Liver (tissue), 9 donors: ENCODE measurements around the gene NDUFB1. TPM values are rescaled to one million over a fixed set of nuclear protein-coding genes. Genes with fewer than 3 reads are reported as not detected.

Experiments
- DNase-seq: peaks from one replicate; pipeline ENCODE4 v3.0.0-alpha.2; 2017; ENCODE audit warnings: low spot score
- H3K27ac ChIP-seq, 2 donors: one replicate each; pipeline ENCODE4 v1.7.0; 2013; ENCODE audit warnings: inconsistent platforms in 2 of 2, low read length in 2 of 2, control low read depth in 1 of 2, low read depth in 1 of 2, mild to moderate bottlenecking in 1 of 2
- H3K27me3 ChIP-seq, 4 donors: one replicate each; pipeline versions ENCODE4 v1.6.1 to v1.7.0; 2013; ENCODE audit warnings: low read length in 3 of 4, inconsistent platforms in 1 of 4, mild to moderate bottlenecking in 1 of 4, moderate library complexity in 1 of 4; ENCODE audit not compliant: control insufficient read depth in 4 of 4, insufficient read depth in 4 of 4
- H3K36me3 ChIP-seq, 4 donors: one replicate each; pipeline versions ENCODE4 v1.6.1 to v1.7.0; 2013; ENCODE audit warnings: low read length in 3 of 4, mild to moderate bottlenecking in 3 of 4, low read depth in 1 of 4, moderate library complexity in 1 of 4; ENCODE audit not compliant: control insufficient read depth in 4 of 4, insufficient read depth in 3 of 4
- H3K4me1 ChIP-seq, 4 donors: one replicate each; pipeline versions ENCODE4 v1.6.1 to v1.7.0; 2013; ENCODE audit warnings: low read length in 3 of 4, mild to moderate bottlenecking in 3 of 4, moderate library complexity in 1 of 4; ENCODE audit not compliant: control insufficient read depth in 4 of 4, insufficient read depth in 4 of 4
- H3K4me3 ChIP-seq, 3 donors: one replicate each; pipeline versions ENCODE4 v1.6.1 to v1.7.0; 2013; ENCODE audit warnings: low read length in 3 of 3, control low read depth in 1 of 3, low read depth in 1 of 3, mild to moderate bottlenecking in 1 of 3
- H3K9ac ChIP-seq, 2 donors: one replicate each; pipeline ENCODE4 v1.7.0; 2013; ENCODE audit warnings: low read length in 2 of 2, mild to moderate bottlenecking in 2 of 2, moderate library complexity in 2 of 2, control low read depth in 1 of 2, low read depth in 1 of 2
- H3K9me3 ChIP-seq, 4 donors: one replicate each; pipeline versions ENCODE4 v1.6.1 to v1.7.0; 2013; ENCODE audit warnings: low read length in 3 of 4; ENCODE audit not compliant: control insufficient read depth in 4 of 4
- CTCF ChIP-seq: fragments of 150-350 bp; IDR thresholded peaks from 2 replicates; pipeline ENCODE4 v1.5.1; 2017; ENCODE audit warnings: improper control_type of control experiment, low read depth, low read length; ENCODE audit not compliant: missing input control
- EGR1 ChIP-seq, 2 donors: IDR thresholded peaks; 2 replicates each; pipeline ENCODE4 v1.6.1; 2016 to 2018; ENCODE audit warnings: antibody characterized with exemption in 2 of 2, low read depth in 2 of 2
- FOXA1 ChIP-seq: IDR thresholded peaks from 2 replicates; pipeline ENCODE4 v1.6.1; 2016; ENCODE audit warnings: antibody characterized with exemption
- FOXA2 ChIP-seq: IDR thresholded peaks from 2 replicates; pipeline ENCODE4 v1.6.1; 2016; ENCODE audit warnings: antibody characterized with exemption
- GABPA ChIP-seq, 2 donors: IDR thresholded peaks in 1 of 2; conservative IDR thresholded peaks in 1 of 2; 2 replicates each; pipeline ENCODE4 v1.6.1; 2016; ENCODE audit warnings: antibody characterized with exemption in 2 of 2, mild to moderate bottlenecking in 1 of 2, moderate library complexity in 1 of 2
- HNF4A ChIP-seq, 2 donors: conservative IDR thresholded peaks; 2 replicates each; pipeline ENCODE4 v1.6.1; 2016; ENCODE audit warnings: antibody characterized with exemption in 2 of 2, mild to moderate bottlenecking in 2 of 2
- HNF4G ChIP-seq: IDR thresholded peaks from 2 replicates; pipeline ENCODE4 v1.6.1; 2016; ENCODE audit warnings: antibody characterized with exemption
- JUND ChIP-seq, 2 donors: IDR thresholded peaks; 2 replicates each; pipeline ENCODE4 v1.6.1; 2016; ENCODE audit warnings: antibody characterized with exemption in 2 of 2
- MAX ChIP-seq: IDR thresholded peaks from 2 replicates; pipeline ENCODE4 v1.6.1; 2016; ENCODE audit warnings: antibody characterized with exemption
- NR2F2 ChIP-seq: IDR thresholded peaks from 2 replicates; pipeline ENCODE4 v1.6.1; 2016; ENCODE audit warnings: antibody characterized with exemption
- RAD21 ChIP-seq, 2 donors: IDR thresholded peaks; 2 replicates each; pipeline ENCODE4 v1.6.1; 2016; ENCODE audit warnings: antibody characterized with exemption in 2 of 2, mild to moderate bottlenecking in 2 of 2
- RXRA ChIP-seq, 2 donors: IDR thresholded peaks; 2 replicates each; pipeline ENCODE4 v1.6.1; 2017 to 2018; ENCODE audit warnings: antibody characterized with exemption in 2 of 2, mild to moderate bottlenecking in 1 of 2
- SP1 ChIP-seq: IDR thresholded peaks from 2 replicates; pipeline ENCODE4 v1.6.1; 2018; ENCODE audit warnings: antibody characterized with exemption, mild to moderate bottlenecking
- TAF1 ChIP-seq: conservative IDR thresholded peaks from 2 replicates; pipeline ENCODE4 v1.6.1; 2016; ENCODE audit warnings: antibody characterized with exemption, mild to moderate bottlenecking
- YY1 ChIP-seq: IDR thresholded peaks from 2 replicates; pipeline ENCODE4 v1.6.1; 2016; ENCODE audit warnings: antibody characterized with exemption, mild to moderate bottlenecking
- WGBS: extraction: QIAGEN DNeasy Blood & Tissue Kit; methylation state at CpG from one replicate; pipeline ENCODE4 v1.1.7; 2013; 5-methylcytosine and 5-hydroxymethylcytosine counted together
- polyA plus RNA-seq, 2 donors: library from polyadenylated mRNA; stranded (reverse) in 1 of 2; unstranded in 1 of 2; fragments of 200-250 nt in 1 of 2; fragments of >200 nt in 1 of 2; fragmentation: Nextera tagmentation in 1 of 2; extraction: Ambion mirVana in 1 of 2; gene quantifications; one replicate each; pipeline versions ENCODE4 v1.2.1 to v1.2.3, GENCODE V29; 2013 to 2015
- total RNA-seq, 2 donors: library from RNA; depleted of rRNA; stranded (reverse); fragments of >200 nt; gene quantifications; one replicate each; pipeline ENCODE4 v1.2.3, GENCODE V29; 2014
- TF ChIP-seq, protein P1 (sequence below): IDR thresholded peaks from 2 replicates; pipeline ENCODE4 v1.6.1; 2016; ENCODE audit warnings: antibody characterized with exemption, mild to moderate bottlenecking
- TF ChIP-seq, protein P2 (sequence below): IDR thresholded peaks from 2 replicates; pipeline ENCODE4 v1.6.1; 2016; ENCODE audit warnings: antibody characterized with exemption
- TF ChIP-seq, protein P3 (sequence below): IDR thresholded peaks from 2 replicates; pipeline ENCODE4 v1.6.1; 2016; ENCODE audit warnings: antibody characterized with exemption
- donor health status: healthy.
- donor health status: healthy.
- donor health status: healthy.
- donor health status: healthy.
- donor health status: healthy.

NDUFB1 gene
- total and polyA plus RNA-seq, 4 donors: 136 to 436 (median 240) TPM

- Histone ChIP-seq H3K27me3 (no peaks in the 10 kb centered on the region), H3K9ac (peak overlapping the region; percentile 70 to 94), H3K4me3 (peak overlapping the region; percentile 89 to 94 (median 92)), H3K36me3 (no peaks in the 10 kb centered on the region), H3K27ac (peak overlapping the region; percentile 83 to 93), H3K4me1 (peaks cover 0 to 13% (median 5%) of the 10 kb centered on the region in 4 donors), H3K9me3 (no peaks in the 10 kb centered on the region)
- WGBS: 54% methylated on average over 16 of the region's 16 CpGs
- TF ChIP-seq, protein P1, sequence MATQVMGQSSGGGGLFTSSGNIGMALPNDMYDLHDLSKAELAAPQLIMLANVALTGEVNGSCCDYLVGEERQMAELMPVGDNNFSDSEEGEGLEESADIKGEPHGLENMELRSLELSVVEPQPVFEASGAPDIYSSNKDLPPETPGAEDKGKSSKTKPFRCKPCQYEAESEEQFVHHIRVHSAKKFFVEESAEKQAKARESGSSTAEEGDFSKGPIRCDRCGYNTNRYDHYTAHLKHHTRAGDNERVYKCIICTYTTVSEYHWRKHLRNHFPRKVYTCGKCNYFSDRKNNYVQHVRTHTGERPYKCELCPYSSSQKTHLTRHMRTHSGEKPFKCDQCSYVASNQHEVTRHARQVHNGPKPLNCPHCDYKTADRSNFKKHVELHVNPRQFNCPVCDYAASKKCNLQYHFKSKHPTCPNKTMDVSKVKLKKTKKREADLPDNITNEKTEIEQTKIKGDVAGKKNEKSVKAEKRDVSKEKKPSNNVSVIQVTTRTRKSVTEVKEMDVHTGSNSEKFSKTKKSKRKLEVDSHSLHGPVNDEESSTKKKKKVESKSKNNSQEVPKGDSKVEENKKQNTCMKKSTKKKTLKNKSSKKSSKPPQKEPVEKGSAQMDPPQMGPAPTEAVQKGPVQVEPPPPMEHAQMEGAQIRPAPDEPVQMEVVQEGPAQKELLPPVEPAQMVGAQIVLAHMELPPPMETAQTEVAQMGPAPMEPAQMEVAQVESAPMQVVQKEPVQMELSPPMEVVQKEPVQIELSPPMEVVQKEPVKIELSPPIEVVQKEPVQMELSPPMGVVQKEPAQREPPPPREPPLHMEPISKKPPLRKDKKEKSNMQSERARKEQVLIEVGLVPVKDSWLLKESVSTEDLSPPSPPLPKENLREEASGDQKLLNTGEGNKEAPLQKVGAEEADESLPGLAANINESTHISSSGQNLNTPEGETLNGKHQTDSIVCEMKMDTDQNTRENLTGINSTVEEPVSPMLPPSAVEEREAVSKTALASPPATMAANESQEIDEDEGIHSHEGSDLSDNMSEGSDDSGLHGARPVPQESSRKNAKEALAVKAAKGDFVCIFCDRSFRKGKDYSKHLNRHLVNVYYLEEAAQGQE: no peak
- TF ChIP-seq JUND (IDR thresholded peaks at IDR 0.05) (no peak), FOXA2 (no peak), FOXA1 (no peak), GABPA (IDR thresholded peaks at IDR 0.05 in 1 of 2, conservative IDR thresholded peaks at IDR 0.05 in 1 of 2) (no peak), RAD21 (IDR thresholded peaks at IDR 0.05) (peak in 1 of 2 donors; percentile 2), EGR1 (IDR thresholded peaks at IDR 0.05; ENCODE audit: low read depth in 2 of 2) (no peak), SP1 (peak; percentile 2), HNF4A (conservative IDR thresholded peaks at IDR 0.05) (no peak), TAF1 (no peak), RXRA (IDR thresholded peaks at IDR 0.05) (peak in 1 of 2 donors; percentile 3), HNF4G (no peak), YY1 (peak; percentile 7), MAX (no peak), NR2F2 (no peak), CTCF (no peak)
- TF ChIP-seq, protein P2, sequence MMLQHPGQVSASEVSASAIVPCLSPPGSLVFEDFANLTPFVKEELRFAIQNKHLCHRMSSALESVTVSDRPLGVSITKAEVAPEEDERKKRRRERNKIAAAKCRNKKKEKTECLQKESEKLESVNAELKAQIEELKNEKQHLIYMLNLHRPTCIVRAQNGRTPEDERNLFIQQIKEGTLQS: no peak
- TF ChIP-seq, protein P3, sequence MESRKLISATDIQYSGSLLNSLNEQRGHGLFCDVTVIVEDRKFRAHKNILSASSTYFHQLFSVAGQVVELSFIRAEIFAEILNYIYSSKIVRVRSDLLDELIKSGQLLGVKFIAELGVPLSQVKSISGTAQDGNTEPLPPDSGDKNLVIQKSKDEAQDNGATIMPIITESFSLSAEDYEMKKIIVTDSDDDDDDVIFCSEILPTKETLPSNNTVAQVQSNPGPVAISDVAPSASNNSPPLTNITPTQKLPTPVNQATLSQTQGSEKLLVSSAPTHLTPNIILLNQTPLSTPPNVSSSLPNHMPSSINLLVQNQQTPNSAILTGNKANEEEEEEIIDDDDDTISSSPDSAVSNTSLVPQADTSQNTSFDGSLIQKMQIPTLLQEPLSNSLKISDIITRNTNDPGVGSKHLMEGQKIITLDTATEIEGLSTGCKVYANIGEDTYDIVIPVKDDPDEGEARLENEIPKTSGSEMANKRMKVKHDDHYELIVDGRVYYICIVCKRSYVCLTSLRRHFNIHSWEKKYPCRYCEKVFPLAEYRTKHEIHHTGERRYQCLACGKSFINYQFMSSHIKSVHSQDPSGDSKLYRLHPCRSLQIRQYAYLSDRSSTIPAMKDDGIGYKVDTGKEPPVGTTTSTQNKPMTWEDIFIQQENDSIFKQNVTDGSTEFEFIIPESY: no peak
- no peak for DNase-seq
Measured at GRCh38 chr14:92105073-92105892, 16.2 kb downstream of the NDUFB1 start.
